IMR-90 (cell line): Measurements from ENCODE around the gene KIF16B. TPM values are rescaled to one million over a fixed set of nuclear protein-coding genes. Genes with fewer than 3 reads are reported as not detected.

Experiments used
- ATAC-seq: fragments of 200-7000 bp; cut with Tn5 transposase; 2 replicates; pipeline ENCODE4 v1.9.1; 2020; ENCODE audit warnings: low read depth, mild to moderate bottlenecking, moderate library complexity
- BruUV-seq: library from RNA; stranded (reverse); fragments of 400-500 nt; replicated peaks from 2 replicates; lab custom pipeline; 2021; lab: Mats Ljungman, UMichigan
- CTCF ChIA-PET: fragments of 300-600 bp; formaldehyde crosslinking; extraction: SDS; loops from one replicate; lab custom pipeline; 2021; ENCODE audit warnings: antibody characterized with exemption; lab: Yijun Ruan, JAX
- POLR2A ChIA-PET: fragments of 300-600 bp; sonication (Branson Sonifier 250); formaldehyde crosslinking; loops from one replicate; lab custom pipeline; 2022; ENCODE audit warnings: antibody characterized with exemption; ENCODE audit not compliant: unreplicated experiment; lab: Charles Lee
- DNase-seq: peaks from one replicate; pipeline ENCODE4 v3.0.0; 2013
- H2AFZ ChIP-seq: replicated peaks from 2 replicates; pipeline ENCODE3; 2013; ENCODE audit warnings: low read length, mild to moderate bottlenecking; ENCODE audit not compliant: poor library complexity
- H2AK5ac ChIP-seq: 2 replicates; pipeline ENCODE4 v1.6.1; 2013; ENCODE audit warnings: low read depth, low read length, inconsistent platforms
- H2AK9ac ChIP-seq: replicated peaks from 2 replicates; pipeline ENCODE3; 2013; ENCODE audit warnings: mild to moderate bottlenecking, low read depth, low read length, moderate library complexity; ENCODE audit not compliant: poor library complexity
- H2BK120ac ChIP-seq: 2 replicates; pipeline ENCODE4 v1.6.1; 2013; ENCODE audit warnings: low read depth, low read length, inconsistent platforms
- H2BK15ac ChIP-seq: 3 replicates; pipeline ENCODE4 v1.6.1; 2013; ENCODE audit warnings: low read depth, low read length, inconsistent platforms
- H2BK20ac ChIP-seq: 2 replicates; pipeline ENCODE4 v1.6.1; 2013; ENCODE audit warnings: low read depth, mild to moderate bottlenecking, inconsistent platforms, low read length, moderate library complexity
- H2BK5ac ChIP-seq: 2 replicates; pipeline ENCODE4 v1.6.1; 2013; ENCODE audit warnings: mild to moderate bottlenecking, low read depth, low read length, inconsistent platforms; ENCODE audit not compliant: poor library complexity, severe bottlenecking
- H3K14ac ChIP-seq: replicated peaks from 2 replicates; pipeline ENCODE4 v1.6.1; 2013; ENCODE audit warnings: low read depth, low read length, inconsistent platforms
- H3K18ac ChIP-seq: 2 replicates; pipeline ENCODE4 v1.6.1; 2013; ENCODE audit warnings: low read depth, low read length, control low read depth
- H3K23ac ChIP-seq: 2 replicates; pipeline ENCODE4 v1.6.1; 2013; ENCODE audit warnings: low read depth, low read length, inconsistent platforms
- H3K27ac ChIP-seq: 2 replicates; pipeline ENCODE4 v1.5.1; 2013; ENCODE audit warnings: mild to moderate bottlenecking, control low read depth, low read length; ENCODE audit not compliant: insufficient read depth
- H3K27me3 ChIP-seq: 2 replicates; pipeline ENCODE4 v1.6.1; 2013; ENCODE audit warnings: low read length; ENCODE audit not compliant: control insufficient read depth, insufficient read depth
- H3K36me3 ChIP-seq: 2 replicates; pipeline ENCODE4 v1.6.1; 2013; ENCODE audit warnings: low read length, mixed read lengths; ENCODE audit not compliant: control insufficient read depth, insufficient read depth
- H3K4ac ChIP-seq: 2 replicates; pipeline ENCODE4 v1.6.1; 2013; ENCODE audit warnings: low read depth, low read length, inconsistent platforms
- H3K4me1 ChIP-seq: 2 replicates; pipeline ENCODE4 v1.6.1; 2013; ENCODE audit warnings: low read length, mixed read lengths; ENCODE audit not compliant: control insufficient read depth, insufficient read depth
- H3K4me2 ChIP-seq: 2 replicates; pipeline ENCODE4 v1.6.1; 2013; ENCODE audit warnings: low read depth, mild to moderate bottlenecking, control low read depth, low read length, moderate library complexity
- H3K4me3 ChIP-seq: 2 replicates; pipeline ENCODE4 v1.5.1; 2013; ENCODE audit warnings: low read depth, mild to moderate bottlenecking, control low read depth, low read length, moderate library complexity; ENCODE audit not compliant: insufficient read depth
- H3K56ac ChIP-seq: 2 replicates; pipeline ENCODE4 v1.6.1; 2013; ENCODE audit warnings: low read length, inconsistent platforms; ENCODE audit not compliant: insufficient read depth; ENCODE audit errors: extremely low read depth
- H3K79me1 ChIP-seq, 2 experiments: 2 replicates each; pipeline ENCODE4 v1.6.1; 2013; ENCODE audit warnings: low read length in 2 of 2, inconsistent platforms in 1 of 2, low read depth in 1 of 2
- H3K9ac ChIP-seq: 2 replicates; pipeline ENCODE4 v1.6.1; 2013; ENCODE audit warnings: low read depth, low read length, control low read depth
- H3K9me1 ChIP-seq: 2 replicates; pipeline ENCODE4 v1.6.1; 2013; ENCODE audit warnings: low read length, inconsistent platforms; ENCODE audit not compliant: insufficient read depth
- H3K9me3 ChIP-seq: 2 replicates; pipeline ENCODE4 v1.6.1; 2013; ENCODE audit warnings: low read length; ENCODE audit not compliant: control insufficient read depth, insufficient read depth
- H4K20me1 ChIP-seq: 2 replicates; pipeline ENCODE4 v1.6.1; 2013; ENCODE audit warnings: low read length, inconsistent platforms; ENCODE audit not compliant: insufficient read depth
- H4K5ac ChIP-seq: 2 replicates; pipeline ENCODE4 v1.6.1; 2013; ENCODE audit warnings: mild to moderate bottlenecking, low read depth, low read length, control low read depth
- H4K8ac ChIP-seq, 2 experiments: 2 replicates each; pipeline ENCODE4 v1.6.1; 2013; ENCODE audit warnings: low read depth in 2 of 2, low read length in 2 of 2, control low read depth in 1 of 2, inconsistent platforms in 1 of 2
- H4K91ac ChIP-seq: 2 replicates; pipeline ENCODE4 v1.6.1; 2013; ENCODE audit warnings: low read depth, low read length, inconsistent platforms; ENCODE audit not compliant: insufficient read depth
- BHLHE40 ChIP-seq: fragments of 150-350 bp; IDR thresholded peaks from 2 replicates; pipeline ENCODE4 v1.6.1; 2016; ENCODE audit warnings: mild to moderate bottlenecking, low read depth, low read length
- CEBPB ChIP-seq: IDR thresholded peaks from 2 replicates; pipeline ENCODE4 v1.6.1; 2012; ENCODE audit warnings: low read depth, low read length, improper control_type of control experiment
- CHD1 ChIP-seq: IDR thresholded peaks from 2 replicates; pipeline ENCODE4 v1.6.1; 2012; ENCODE audit warnings: low read depth, low read length, improper control_type of control experiment
- FOS ChIP-seq: fragments of 150-350 bp; IDR thresholded peaks from 2 replicates; pipeline ENCODE4 v1.6.1; 2016; ENCODE audit warnings: low read depth, low read length
- MAFK ChIP-seq: IDR thresholded peaks from 2 replicates; pipeline ENCODE4 v1.6.1; 2012; ENCODE audit warnings: low read depth, low read length, improper control_type of control experiment
- MAZ ChIP-seq: IDR thresholded peaks from 2 replicates; pipeline ENCODE4 v1.6.1; 2012; ENCODE audit warnings: low read depth, mild to moderate bottlenecking, low read length, improper control_type of control experiment, moderate library complexity, borderline replicate concordance
- NFE2L2 ChIP-seq: fragments of 150-350 bp; IDR thresholded peaks from 2 replicates; pipeline ENCODE4 v1.6.1; 2016; ENCODE audit warnings: low read depth, mild to moderate bottlenecking, low read length
- POLR2A ChIP-seq: IDR thresholded peaks from 2 replicates; pipeline ENCODE4 v1.6.1; 2012; ENCODE audit warnings: mild to moderate bottlenecking, low read depth, low read length
- RAD21 ChIP-seq: IDR thresholded peaks from 2 replicates; pipeline ENCODE4 v1.6.1; 2012; ENCODE audit warnings: low read length, improper control_type of control experiment
- RCOR1 ChIP-seq: IDR thresholded peaks from 2 replicates; pipeline ENCODE4 v1.6.1; 2012; ENCODE audit warnings: mild to moderate bottlenecking, low read length, improper control_type of control experiment; ENCODE audit not compliant: insufficient replicate concordance
- SMC3 ChIP-seq: fragments of 150-350 bp; IDR thresholded peaks from 2 replicates; pipeline ENCODE4 v1.6.1; 2016; ENCODE audit warnings: low read depth, mild to moderate bottlenecking, antibody characterized with exemption, low read length, moderate library complexity
- USF2 ChIP-seq: fragments of 150-350 bp; IDR thresholded peaks from 2 replicates; pipeline ENCODE4 v1.6.1; 2017; ENCODE audit warnings: mild to moderate bottlenecking, antibody characterized with exemption, low read length, low read depth
- WGBS, 2 experiments: methylation state at CpG; one replicate each; pipeline versions ENCODE4 v1.1.5 to v1.1.7; 2013; ENCODE audit warnings: missing lambda C conversion rate in 2 of 2; ENCODE audit not compliant: insufficient read length in 1 of 2; ENCODE audit errors: extremely low coverage in 2 of 2; 5-methylcytosine and 5-hydroxymethylcytosine counted together
- dilution Hi-C: fragments of 300-500 bp; cut with HindIII; formaldehyde crosslinking; loops from one replicate; pipeline ENCODE4 v1.14.3; 2018; ENCODE audit warnings: low sequenced_read_pairs; ENCODE audit not compliant: unreplicated experiment
- in situ Hi-C: fragments of 300-500 bp; cut with MboI; formaldehyde crosslinking; loops from 3 replicates; pipeline ENCODE4 v1.14.3; 2019; ENCODE audit warnings: low sequenced_read_pairs, inconsistent platforms, mixed read lengths
- intact Hi-C: fragments of 100-400 bp; cut with micrococcal nuclease; formaldehyde crosslinking; loops from 2 replicates; pipeline ENCODE4 v1.10.0; 2022
- polyA plus RNA-seq, 3 experiments: library from polyadenylated mRNA; depleted of rRNA; stranded (reverse); fragments of >200 nt; gene quantifications; 2 replicates each; pipeline ENCODE4 v1.2.3, GENCODE V29; 2012; ENCODE audit warnings: low replicate concordance in 1 of 3
- total RNA-seq: library from RNA; depleted of rRNA; stranded (reverse); fragments of >200 nt; gene quantifications from 2 replicates; pipeline ENCODE4 v1.2.3, GENCODE V29; 2012
- TF ChIP-seq, protein P1 (sequence below): conservative IDR thresholded peaks from 2 replicates; pipeline ENCODE4 v1.5.1; 2012; ENCODE audit warnings: mild to moderate bottlenecking, low read depth, low read length, improper control_type of control experiment

KIF16B gene
- total and polyA plus RNA-seq, 2 of the 4 experiments (the other 2 are of a cell fraction), result 4.7 to 10.0 TPM

- H2AK9ac ChIP-seq, result no peak overlapping the region
- intact Hi-C loops, result no loop called here
- ChIA-PET POLR2A (no interaction called here), CTCF (no interaction called here)
- H2BK20ac ChIP-seq, result no peak overlapping the region
- no peaks in the 10 kb centered on the region; the same call in 1 of the 2 replicates for H3K9me1 ChIP-seq
- WGBS, 2 experiments, result no CpG with 5 or more reads among the region's 2 CpGs
- no peak overlapping the region for H2BK120ac ChIP-seq
- H3K9ac ChIP-seq, result no peak overlapping the region
- H3K56ac ChIP-seq, result no peak overlapping the region
- dilution Hi-C loops, result no loop called here
- H3K4me1 ChIP-seq, result no peaks in the 10 kb centered on the region
- H3K23ac ChIP-seq, result no peak overlapping the region
- no peaks in the 10 kb centered on the region for H3K36me3 ChIP-seq
- H3K4me3 ChIP-seq, result no peak overlapping the region
- no peak overlapping the region for H3K4me2 ChIP-seq
- no peaks in the 10 kb centered on the region for H4K20me1 ChIP-seq
- H3K27me3 ChIP-seq, result no peaks in the 10 kb centered on the region
- no peak overlapping the region for H4K5ac ChIP-seq
- H4K8ac ChIP-seq, result no peak overlapping the region
- no peak overlapping the region for H2BK15ac ChIP-seq
- TF ChIP-seq FOS (no peak), MAFK (no peak), USF2 (no peak), NFE2L2 (no peak), RCOR1 (no peak), BHLHE40 (no peak), CEBPB (no peak), MAZ (no peak), POLR2A (no peak), RAD21 (no peak), CHD1 (no peak), SMC3 (no peak)
- TF ChIP-seq, protein P1, sequence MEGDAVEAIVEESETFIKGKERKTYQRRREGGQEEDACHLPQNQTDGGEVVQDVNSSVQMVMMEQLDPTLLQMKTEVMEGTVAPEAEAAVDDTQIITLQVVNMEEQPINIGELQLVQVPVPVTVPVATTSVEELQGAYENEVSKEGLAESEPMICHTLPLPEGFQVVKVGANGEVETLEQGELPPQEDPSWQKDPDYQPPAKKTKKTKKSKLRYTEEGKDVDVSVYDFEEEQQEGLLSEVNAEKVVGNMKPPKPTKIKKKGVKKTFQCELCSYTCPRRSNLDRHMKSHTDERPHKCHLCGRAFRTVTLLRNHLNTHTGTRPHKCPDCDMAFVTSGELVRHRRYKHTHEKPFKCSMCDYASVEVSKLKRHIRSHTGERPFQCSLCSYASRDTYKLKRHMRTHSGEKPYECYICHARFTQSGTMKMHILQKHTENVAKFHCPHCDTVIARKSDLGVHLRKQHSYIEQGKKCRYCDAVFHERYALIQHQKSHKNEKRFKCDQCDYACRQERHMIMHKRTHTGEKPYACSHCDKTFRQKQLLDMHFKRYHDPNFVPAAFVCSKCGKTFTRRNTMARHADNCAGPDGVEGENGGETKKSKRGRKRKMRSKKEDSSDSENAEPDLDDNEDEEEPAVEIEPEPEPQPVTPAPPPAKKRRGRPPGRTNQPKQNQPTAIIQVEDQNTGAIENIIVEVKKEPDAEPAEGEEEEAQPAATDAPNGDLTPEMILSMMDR, result no peak
- no peak overlapping the region for H3K4ac ChIP-seq
- H3K18ac ChIP-seq, result no peak overlapping the region
- no peaks in the 10 kb centered on the region for H3K9me3 ChIP-seq
- no TSS peak for BruUV-seq
- H3K14ac ChIP-seq, result no peak overlapping the region
- no peak overlapping the region for H4K91ac ChIP-seq
- no peak for ATAC-seq
- H2BK5ac ChIP-seq, result no peak overlapping the region
- no peak overlapping the region for H3K27ac ChIP-seq
- DNase-seq, result no peak
- in situ Hi-C loops, result no loop called here
- no peak overlapping the region for H2AFZ ChIP-seq
- no peaks in the 10 kb centered on the region for H3K79me1 ChIP-seq
- no peak overlapping the region for H2AK5ac ChIP-seq
Observed at GRCh38 chr20:16441546-16442164, 131.6 kb downstream of the KIF16B start.
